GM21515 (cell line): ENCODE data around the gene TYROBP.
"Not testable (repeated sequence)": the region's sequence is repeated elsewhere in the genome, so short reads cannot be mapped to it uniquely, and the experiment has no call there.

Experiments used
- ATAC-seq: cut with Tn5 transposase; IDR thresholded peaks from one replicate; pipeline ENCODE4 v1.9.1; 2021; ENCODE audit not compliant: unreplicated experiment

The TYROBP gene

DNA sequence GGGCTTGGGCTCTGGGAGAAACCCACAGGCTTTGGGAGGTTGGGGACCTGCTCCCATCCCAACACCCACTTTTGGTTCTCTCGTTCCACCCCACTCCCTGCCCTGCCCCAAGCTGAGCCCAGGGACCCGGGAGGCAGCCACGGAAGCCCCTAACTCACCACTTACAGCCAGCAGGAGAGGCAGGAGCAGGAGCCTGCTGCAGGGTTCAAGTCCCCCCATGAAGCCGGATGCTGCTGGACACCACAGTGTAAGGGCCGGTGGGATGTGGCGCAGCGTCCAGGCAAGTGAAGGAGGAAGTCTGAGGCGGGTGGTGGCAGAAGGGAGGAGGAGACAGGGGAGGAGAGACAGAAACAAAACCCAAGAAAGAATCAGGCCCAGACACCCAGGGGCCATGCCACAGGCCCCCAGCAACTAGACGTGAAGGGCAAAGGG, at the start of gene TYROBP:
Gene TYROBP (minus strand): TSS at position 286 of the 432 bp plus-strand sequence. CDS start 67 bp downstream, at position 219.
- ATAC-seq: no peak

DNA sequence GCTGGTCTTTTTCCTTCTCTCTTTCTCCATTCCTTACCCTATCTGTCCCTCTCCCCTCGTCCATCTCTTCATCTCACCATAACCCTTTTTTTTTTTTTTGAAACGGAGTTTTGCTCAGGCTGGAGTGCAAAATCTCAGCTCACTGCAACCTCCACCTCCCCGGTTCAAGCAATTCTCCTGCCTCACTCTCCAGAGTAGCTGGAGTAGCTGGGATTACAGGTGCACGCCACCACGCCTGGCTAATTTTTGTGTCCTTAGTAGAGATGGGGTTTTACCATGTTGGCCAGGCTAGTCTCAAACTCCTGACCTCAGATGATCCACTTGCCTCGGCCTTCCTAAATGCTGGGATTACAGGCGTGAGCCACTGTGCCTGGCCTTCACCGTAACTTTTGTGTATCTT, 49.3 kb upstream of the TYROBP start:
- not testable (repeated sequence) for ATAC-seq

DNA sequence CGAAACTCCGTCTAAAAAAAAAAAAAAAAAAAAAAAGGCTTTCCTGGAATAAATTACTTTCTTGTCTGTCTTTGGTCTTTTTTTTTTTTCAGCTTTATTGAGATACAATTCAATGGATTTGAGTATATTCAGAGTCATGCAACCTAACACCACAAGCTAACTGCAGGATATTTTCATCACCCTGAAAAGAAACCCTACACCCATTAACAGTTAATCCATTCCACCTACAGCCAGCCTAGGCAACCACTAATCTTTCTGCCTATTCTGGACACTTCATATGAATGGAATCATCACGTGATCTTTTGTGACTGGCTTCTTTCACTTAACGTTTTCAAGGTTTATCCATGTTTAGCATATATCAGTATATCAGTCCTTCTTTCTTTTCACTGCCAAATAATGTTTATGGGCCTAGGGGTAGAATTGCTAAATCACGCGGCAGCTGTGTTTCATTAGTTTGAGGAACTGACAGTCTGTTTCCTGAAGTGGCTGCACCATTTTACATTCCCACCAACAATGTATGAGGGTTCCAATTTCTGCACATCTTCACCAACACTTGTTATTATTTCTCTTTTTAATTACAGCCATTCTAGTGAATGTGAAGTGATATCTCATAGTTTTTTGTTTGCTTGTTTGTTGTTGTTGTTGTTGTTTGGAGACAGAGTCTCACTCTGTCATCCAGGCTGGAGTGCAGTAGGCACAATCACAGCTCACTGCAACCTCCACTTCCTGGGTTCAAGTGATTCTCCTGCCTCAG, 48.0 kb upstream of the TYROBP start:
- no peak for ATAC-seq

DNA sequence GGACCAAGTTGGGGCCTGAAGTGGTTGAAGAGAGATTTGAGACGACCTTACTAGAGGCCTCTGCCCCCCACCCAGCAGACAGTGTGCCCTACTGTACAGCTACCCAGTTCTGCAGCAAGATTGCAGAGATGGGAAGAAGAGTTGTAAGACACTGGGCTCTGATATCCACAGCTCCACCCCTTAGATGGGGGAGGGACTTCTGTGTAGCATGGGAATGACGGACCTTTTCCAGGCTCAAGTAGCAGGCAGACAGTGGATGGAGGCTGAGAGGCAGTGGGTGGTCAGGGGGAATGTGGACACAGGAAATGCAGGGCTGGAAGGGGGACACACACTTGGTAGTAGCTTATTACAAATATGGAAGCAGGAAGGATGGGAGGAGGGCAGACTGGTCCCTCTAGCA, 41.0 kb upstream of the TYROBP start:
- no peak for ATAC-seq

DNA sequence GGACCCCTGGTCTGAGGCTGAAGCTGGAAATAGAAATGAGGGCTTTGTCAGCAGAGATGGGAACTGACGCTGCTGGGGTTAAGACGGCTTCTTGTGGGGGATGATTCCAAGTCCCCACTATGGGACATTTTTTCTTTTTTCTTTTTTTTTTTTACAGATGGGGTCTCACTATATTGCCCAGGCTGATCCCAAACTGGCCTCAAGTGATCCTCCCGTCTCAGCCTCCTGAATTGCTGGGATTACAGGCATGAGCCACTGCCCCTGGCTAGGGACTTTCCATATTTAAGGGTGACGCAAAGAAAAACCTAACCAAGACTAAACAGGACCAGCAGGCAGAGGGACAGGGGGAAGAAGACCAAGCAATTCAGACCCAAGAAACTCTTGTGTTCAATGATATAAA, 38.1 kb upstream of the TYROBP start:
- no peak for ATAC-seq

DNA sequence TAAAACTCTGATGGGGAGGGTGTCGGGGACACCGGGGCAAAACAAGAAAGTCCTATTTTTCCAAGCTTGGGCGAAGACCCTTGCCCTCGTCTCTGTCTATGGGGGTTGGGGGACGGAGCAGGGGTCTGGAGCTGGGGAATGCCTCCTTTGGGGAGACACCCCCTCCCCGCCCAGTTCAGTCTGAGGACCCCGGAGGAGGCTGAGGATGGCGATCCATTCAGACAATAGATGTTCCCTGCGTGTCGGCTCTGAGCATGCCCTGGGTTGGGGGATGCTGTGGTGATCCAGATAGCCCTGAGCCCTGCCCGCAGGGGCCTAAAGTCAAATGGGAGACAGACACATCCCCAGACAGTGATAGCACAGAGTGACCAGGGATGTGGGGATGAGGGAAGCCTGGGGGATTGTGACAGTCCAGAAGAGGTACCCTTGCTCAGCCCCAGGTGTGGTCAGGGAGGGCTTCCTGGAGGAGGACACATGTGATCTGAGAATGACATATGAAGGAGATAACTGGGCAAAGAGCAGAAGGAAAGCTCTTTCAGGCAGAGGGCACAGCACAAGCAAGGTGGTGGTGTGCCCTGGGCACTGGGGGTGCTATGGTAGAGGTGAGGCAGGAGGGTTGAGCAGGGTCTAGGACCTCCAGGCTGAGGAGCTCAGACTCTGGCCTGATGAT, 37.2 kb upstream of the TYROBP start:
- ATAC-seq: no peak

DNA sequence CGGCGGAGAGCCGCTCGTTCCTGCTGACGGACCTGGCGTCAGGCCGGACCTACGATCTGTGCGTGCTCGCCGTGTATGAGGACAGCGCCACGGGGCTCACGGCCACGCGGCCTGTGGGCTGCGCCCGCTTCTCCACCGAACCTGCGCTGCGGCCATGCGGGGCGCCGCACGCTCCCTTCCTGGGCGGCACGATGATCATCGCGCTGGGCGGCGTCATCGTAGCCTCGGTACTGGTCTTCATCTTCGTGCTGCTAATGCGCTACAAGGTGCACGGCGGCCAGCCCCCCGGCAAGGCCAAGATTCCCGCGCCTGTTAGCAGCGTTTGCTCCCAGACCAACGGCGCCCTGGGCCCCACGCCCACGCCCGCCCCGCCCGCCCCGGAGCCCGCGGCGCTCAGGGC, 36.5 kb upstream of the TYROBP start:
- no peak for ATAC-seq

DNA sequence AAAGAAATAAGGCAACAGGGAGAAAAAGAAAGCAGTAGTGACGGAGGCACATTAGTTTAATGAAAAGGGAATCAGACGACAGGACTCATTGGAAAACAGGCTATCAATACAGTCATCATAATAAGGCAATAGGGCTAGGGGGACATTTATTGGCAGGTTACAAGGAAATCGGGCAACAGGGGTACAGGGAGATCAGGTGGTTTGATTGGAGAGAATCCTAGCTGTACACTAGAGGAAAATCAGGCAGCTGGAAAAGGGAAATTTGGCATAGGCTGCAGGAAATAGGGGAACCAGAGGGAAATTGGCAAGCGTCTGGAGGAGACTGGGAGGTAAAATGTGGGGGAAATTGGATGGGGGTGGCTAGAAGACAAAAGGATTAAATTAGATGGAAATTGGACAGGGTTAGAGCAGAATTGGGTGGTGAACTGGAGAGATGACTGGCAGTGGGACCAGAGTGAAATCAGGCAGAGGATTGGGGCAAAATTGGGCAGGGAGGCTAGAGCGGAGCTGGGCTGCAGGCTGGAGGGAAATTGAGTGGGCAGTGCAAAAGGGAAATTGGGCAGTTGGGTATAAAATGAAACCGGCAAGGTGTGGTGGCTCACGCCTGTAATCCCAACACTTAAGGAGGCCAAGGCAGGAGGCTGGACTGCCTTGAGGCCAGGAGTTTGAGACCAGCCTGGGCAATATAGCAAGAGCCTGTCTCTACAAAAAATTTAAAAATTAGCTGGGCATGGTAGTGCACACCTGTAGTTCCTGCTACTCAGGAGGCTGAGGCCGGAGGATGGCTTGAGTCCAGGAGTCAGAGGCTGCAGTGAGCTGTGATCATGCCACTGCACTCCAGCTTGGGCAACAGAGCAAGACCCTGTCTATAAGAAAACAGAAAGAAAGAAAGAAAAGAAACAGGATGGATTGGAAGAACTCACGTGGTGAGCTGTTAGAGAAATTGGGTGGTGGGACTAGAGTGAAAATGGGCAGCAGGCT, 35.5 kb upstream of the TYROBP start:
- no peak for ATAC-seq

DNA sequence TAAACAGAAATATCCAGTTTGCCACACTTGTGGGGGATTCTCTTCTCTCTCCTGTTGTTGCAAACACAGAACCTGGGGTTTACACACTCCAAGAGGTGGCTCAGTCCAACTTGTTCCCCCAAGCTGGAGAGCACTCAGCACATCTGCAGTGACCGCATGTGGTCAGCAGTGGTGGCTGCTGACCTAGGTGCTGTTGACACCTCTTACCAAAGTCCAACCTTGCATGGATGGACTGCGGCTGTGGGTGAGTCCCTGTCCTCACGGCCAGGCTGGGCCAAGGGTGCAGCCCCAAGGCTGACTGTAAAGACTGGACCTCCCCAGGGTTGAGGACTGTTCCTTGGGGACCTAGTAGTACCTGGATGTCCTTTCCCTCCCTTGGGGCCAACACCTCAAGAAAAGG, 34.1 kb upstream of the TYROBP start:
- ATAC-seq: no peak

DNA sequence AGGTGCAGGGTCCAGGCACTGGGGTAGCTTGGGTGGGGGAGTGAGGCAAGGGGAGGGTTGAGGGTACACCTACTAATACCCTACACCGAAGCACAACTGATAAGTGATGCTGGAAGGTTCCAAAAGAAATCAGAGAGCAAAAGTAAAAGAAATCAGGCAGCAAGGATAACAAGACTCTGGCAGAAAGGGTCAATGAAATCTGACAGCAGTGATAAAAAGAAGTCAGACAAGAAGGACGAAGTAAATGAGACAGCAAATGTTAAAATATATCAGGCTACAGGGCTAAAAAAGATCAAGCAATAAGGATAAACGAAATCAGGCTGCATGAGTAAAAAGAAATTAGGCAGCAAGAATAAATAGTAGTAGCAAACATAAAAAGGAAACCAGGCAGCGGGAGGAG, 32.7 kb upstream of the TYROBP start:
- no peak for ATAC-seq

DNA sequence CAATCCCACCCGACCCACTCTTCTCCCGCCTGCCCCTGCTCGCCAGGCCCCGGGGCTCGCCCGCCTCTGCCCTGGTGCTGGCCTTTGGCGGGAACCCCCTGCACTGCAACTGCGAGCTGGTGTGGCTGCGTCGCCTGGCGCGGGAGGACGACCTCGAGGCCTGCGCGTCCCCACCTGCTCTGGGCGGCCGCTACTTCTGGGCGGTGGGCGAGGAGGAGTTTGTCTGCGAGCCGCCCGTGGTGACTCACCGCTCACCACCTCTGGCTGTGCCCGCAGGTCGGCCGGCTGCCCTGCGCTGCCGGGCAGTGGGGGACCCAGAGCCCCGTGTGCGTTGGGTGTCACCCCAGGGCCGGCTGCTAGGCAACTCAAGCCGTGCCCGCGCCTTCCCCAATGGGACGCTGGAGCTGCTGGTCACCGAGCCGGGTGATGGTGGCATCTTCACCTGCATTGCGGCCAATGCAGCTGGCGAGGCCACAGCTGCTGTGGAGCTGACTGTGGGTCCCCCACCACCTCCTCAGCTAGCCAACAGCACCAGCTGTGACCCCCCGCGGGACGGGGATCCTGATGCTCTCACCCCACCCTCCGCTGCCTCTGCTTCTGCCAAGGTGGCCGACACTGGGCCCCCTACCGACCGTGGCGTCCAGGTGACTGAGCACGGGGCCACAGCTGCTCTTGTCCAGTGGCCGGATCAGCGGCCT, 32.1 kb upstream of the TYROBP start:
- ATAC-seq: no peak

DNA sequence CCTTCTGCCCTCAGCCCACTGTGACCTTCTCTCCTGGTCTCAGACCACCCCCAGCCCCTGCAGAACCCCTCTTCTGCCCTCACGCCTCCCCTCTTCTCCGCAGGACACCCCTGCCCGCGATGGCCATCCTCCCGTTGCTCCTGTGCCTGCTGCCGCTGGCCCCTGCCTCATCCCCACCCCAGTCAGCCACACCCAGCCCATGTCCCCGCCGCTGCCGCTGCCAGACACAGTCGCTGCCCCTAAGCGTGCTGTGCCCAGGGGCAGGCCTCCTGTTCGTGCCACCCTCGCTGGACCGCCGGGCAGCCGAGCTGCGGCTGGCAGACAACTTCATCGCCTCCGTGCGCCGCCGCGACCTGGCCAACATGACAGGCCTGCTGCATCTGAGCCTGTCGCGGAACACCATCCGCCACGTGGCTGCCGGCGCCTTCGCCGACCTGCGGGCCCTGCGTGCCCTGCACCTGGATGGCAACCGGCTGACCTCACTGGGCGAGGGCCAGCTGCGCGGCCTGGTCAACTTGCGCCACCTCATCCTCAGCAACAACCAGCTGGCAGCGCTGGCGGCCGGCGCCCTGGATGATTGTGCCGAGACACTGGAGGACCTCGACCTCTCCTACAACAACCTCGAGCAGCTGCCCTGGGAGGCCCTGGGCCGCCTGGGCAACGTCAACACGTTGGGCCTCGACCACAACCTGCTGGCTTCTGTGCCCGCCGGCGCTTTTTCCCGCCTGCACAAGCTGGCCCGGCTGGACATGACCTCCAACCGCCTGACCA, 31.4 kb upstream of the TYROBP start:
- no peak for ATAC-seq

DNA sequence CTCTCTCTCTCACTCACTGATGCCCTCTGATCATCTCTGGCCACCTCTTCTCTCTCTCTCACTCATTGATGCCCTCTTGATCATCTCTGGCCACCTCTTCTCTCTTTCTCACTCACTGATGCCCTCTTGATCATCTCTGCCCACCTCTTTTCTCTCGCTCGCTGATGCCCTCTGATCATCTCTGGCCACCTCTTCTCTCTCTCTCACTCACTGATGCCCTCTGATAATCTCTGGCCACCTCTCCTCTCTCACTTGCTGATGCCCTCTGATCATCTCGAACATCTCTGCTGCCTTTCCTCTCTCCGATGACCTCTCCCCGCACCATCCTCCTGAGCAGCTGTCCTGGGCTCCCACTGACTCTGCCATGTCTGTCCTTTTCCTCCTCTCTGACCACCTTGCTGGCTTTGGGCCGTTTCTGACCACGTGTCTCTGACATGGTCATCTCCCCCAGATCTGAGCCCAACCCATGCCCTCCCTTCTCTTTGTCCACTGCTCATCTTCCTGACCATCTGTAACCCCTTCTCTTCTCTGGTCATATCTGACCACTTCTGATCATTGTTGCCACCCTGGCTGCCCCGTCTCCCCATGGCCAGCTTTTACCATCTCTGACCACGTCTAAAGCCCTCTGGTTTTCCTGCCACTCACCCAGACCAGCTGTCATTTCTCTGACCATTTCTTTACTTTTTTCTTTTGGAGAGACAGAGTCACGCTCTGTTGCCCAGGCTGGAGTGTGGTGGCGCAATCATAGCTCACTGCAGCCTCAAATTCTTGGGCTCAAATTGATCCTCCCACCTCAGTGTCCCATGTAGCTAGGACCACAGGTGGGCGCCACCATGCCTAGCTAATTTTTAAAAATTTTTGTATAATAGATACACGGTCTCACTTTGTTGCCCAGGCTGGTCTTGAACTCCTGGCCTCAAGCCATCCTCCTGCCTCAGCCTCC, 30.5 kb upstream of the TYROBP start:
- no peak for ATAC-seq

DNA sequence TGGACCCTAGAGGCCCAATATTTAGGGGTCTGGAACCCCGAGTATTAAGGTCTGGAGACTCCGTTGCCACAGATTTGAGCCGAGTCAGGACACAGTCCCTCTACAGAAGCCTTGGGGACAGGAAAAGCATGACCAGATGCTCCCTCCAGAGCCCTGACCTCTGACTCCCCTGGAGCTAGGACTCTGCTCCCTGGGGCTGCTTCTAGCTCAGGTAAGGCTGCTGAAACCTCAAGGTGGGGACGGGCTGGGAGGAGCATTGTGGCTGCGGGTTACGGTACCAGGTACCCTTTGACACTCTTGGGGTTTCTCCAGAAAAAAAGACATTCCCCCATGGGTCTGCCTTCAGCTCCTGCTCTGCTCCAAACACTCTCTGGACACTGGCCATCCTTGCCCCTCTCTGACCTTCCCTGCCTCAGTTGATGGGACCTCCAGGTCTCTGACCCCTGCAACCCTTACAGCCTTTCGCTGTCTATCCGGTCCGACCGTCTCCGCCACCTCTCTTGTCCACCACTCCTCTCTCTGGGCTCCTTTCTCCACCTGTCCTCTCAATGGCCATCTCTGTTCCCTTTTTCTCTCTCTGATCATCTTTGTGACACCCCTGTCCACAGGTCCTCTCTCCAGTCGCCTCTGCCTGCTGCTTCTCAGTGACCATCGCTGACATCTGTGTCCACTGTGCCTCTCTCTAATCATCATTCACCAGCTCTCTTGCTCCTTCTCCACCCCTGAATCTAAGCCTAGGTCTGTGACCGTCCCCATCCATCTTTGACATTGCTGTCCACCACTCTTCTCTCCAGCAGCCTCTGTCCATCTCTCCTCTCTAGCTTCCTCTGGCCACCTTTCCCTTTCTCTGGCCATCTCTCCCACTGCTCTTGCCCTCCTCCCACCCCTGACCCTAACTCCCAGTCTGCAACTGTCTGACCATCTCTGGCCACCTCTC, 29.5 kb upstream of the TYROBP start:
- ATAC-seq: no peak

DNA sequence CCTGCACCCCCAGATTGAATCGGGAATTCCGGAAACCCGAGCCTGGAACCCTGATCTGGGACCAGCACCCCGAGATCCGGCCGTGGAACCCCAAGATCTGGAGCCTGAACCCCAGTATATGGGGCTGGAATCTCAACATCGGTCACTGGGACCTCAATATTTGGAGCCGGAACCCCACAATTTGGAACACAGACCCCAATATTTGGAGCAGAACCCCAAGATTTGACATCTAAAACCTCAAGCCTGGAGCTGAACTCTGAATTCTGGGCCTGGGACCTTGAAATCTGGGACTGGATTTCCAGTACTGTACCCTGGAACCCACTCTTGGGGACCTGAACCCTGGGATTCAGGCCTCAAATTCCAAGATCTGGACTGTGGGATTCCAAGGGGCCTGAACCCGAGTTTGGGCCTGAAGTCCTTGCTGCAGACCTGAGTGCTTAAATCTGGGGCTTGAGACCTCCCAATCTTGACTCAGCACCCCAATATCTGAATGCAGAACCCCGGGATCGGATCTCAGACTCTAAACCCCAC, 28.7 kb upstream of the TYROBP start:
- ATAC-seq: no peak

DNA sequence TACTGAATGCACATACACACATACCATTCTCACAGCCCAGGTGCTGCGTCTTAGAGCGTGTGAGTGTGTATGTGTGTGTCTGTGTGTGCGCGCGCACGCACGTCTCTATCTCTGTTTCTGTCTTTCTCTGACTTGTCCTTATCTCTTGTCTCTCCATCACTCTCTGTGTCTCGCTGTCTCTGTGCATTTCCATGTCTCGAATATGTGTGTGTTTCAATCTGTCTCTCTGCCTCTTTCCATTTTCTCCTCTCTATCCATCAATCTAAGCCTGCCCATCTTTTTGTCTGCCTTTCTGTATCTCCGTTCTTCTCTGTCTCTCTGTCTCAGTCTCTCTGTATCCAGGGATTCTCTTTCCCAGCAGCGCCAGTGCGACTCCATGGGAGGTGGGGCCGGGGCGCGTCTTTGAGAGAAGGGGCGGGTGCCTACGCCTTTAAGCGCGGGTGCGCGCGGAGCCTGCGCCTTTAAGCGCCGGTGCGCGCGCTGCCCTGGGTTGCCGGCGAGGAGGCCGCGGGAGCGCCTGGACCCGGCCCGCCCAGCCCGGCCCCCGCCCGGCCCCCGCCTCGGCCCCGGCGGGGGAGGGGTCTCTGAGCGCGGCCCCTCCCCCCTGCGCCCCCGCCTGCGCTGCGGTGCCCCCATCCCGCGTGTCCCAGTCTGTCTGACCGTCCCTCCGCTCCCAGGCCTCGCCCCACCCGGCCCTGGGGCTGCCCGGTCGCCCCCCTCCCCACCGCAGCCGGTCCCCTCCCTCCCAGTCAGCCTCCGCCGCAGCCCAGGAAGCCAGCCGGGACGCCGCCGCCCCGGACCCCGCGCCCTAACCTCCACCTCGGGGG, 28.0 kb upstream of the TYROBP start, which contains the start of gene LRFN3:
Gene LRFN3 (plus strand): TSS at position 464 of the 827 bp plus-strand sequence. CDS start 3,052 bp downstream, outside the sequence.
- no peak for ATAC-seq
